Astrocyte of the cerebellum (primary cell): Measurements from ENCODE around the gene SCML1.

Experiments used
- DNase-seq: peaks from one replicate; pipeline ENCODE4 v3.0.0-alpha.2; 2011; ENCODE audit warnings: low read depth
- H3K4me3 ChIP-seq: 2 replicates; pipeline ENCODE4 v1.5.1; 2011; ENCODE audit warnings: mild to moderate bottlenecking, low read depth, low read length, moderate library complexity
- CTCF ChIP-seq: IDR thresholded peaks from 2 replicates; pipeline ENCODE4 v1.5.1; 2012; ENCODE audit warnings: low read length, low read depth, moderate library complexity, mild to moderate bottlenecking; ENCODE audit errors: missing control alignments
- in situ Hi-C: cut with HindIII; loops from 2 replicates; pipeline ENCODE4 v1.10.0; 2017; ENCODE audit warnings: low sequenced_read_pairs

Gene SCML1

GRCh38 chrX:17801431-17801830 is 64.1 kb downstream of the SCML1 start:
- TF ChIP-seq CTCF = no peak
- H3K4me3 ChIP-seq = no peak overlapping the region
- in situ Hi-C loops = no loop called here
- no peak for DNase-seq

- in situ Hi-C loops = no loop called here
- H3K4me3 ChIP-seq = no peak overlapping the region
- DNase-seq = no peak
- no peak for TF ChIP-seq CTCF
Observed at GRCh38 chrX:17802756-17803155, 65.5 kb downstream of the SCML1 start.

GRCh38 chrX:17803449-17803848 is 66.2 kb downstream of the SCML1 start:
- no peak overlapping the region for H3K4me3 ChIP-seq
- DNase-seq = no peak
- in situ Hi-C loops = no loop called here
- no peak for TF ChIP-seq CTCF
